H1 (cell line): ENCODE measurements around the gene ZNF644. TPM values are rescaled to one million over a fixed set of nuclear protein-coding genes. Genes with fewer than 3 reads are reported as not detected.

Source experiments
- CTCF ChIA-PET: fragments of 300-600 bp; sonication (Branson Sonifier 250); formaldehyde crosslinking; loops from one replicate; lab custom pipeline; 2021; ENCODE audit not compliant: partially characterized antibody; lab: Charles Lee
- POLR2A ChIA-PET: fragments of 300-600 bp; sonication (Branson Sonifier 250); formaldehyde crosslinking; loops from one replicate; lab custom pipeline; 2021; ENCODE audit warnings: inconsistent platforms; ENCODE audit not compliant: partially characterized antibody; lab: Charles Lee
- DNase-seq, 2 experiments: peaks; one replicate each; pipeline versions ENCODE4 v3.0.0 to v3.0.0-alpha.2; 2010 to 2022; ENCODE audit warnings: low spot score in 2 of 2, low read depth in 1 of 2, mixed read lengths in 1 of 2
- FAIRE-seq: peaks from 2 replicates; lab custom pipeline; 2011; peaks lifted over from hg19 to GRCh38; lab: Jason Lieb, UNC
- H2AFZ ChIP-seq: 2 replicates; pipeline ENCODE4 v1.8.1; 2012; ENCODE audit warnings: low read length, inconsistent platforms
- H2AK5ac ChIP-seq: 2 replicates; pipeline ENCODE4 v1.6.1; 2013; ENCODE audit warnings: low read depth, low read length
- H2BK120ac ChIP-seq: replicated peaks from 2 replicates; pipeline ENCODE3; 2013; ENCODE audit warnings: low read depth, low read length, inconsistent platforms
- H2BK12ac ChIP-seq: 2 replicates; pipeline ENCODE4 v1.6.1; 2013; ENCODE audit warnings: low read depth, low read length
- H2BK15ac ChIP-seq: 2 replicates; pipeline ENCODE4 v1.6.1; 2013; ENCODE audit warnings: low read length
- H2BK20ac ChIP-seq: 2 replicates; pipeline ENCODE4 v1.6.1; 2013; ENCODE audit warnings: low read length
- H2BK5ac ChIP-seq: 2 replicates; pipeline ENCODE4 v1.6.1; 2013; ENCODE audit warnings: low read depth, low read length
- H3K14ac ChIP-seq: 2 replicates; pipeline ENCODE4 v1.6.1; 2013; ENCODE audit warnings: inconsistent platforms; ENCODE audit not compliant: insufficient read length
- H3K18ac ChIP-seq: 2 replicates; pipeline ENCODE4 v1.6.1; 2013; ENCODE audit warnings: low read length; ENCODE audit errors: extremely low read depth
- H3K23ac ChIP-seq: 2 replicates; pipeline ENCODE4 v1.6.1; 2013; ENCODE audit warnings: inconsistent platforms; ENCODE audit not compliant: insufficient read length
- H3K23me2 ChIP-seq: 2 replicates; pipeline ENCODE4 v1.6.1; 2013; ENCODE audit warnings: low read depth, low read length
- H3K27ac ChIP-seq: 2 replicates; pipeline ENCODE4 v1.6.1; 2011; ENCODE audit warnings: low read depth, low read length, inconsistent platforms
- H3K27me3 ChIP-seq, 4 experiments: replicated peaks in 1 of 4; 1 replicate in 1 of 4; 2 replicates in 3 of 4; pipeline versions ENCODE4 v1.6.1 to v1.8.1; 2011 to 2013; ENCODE audit warnings: low read length in 3 of 4, mild to moderate bottlenecking in 3 of 4, inconsistent platforms in 2 of 4, mixed read lengths in 2 of 4, moderate library complexity in 1 of 4; ENCODE audit not compliant: control insufficient read depth in 3 of 4, insufficient read depth in 3 of 4; ENCODE audit errors: extremely low read depth in 1 of 4
- H3K36me3 ChIP-seq, 4 experiments: 2 replicates each; pipeline versions ENCODE4 v1.6.1 to v1.8.1; 2011 to 2013; ENCODE audit warnings: mild to moderate bottlenecking in 4 of 4, low read length in 3 of 4, moderate library complexity in 2 of 4, control low read depth in 1 of 4, inconsistent platforms in 1 of 4; ENCODE audit not compliant: insufficient read depth in 4 of 4, control insufficient read depth in 2 of 4
- H3K4ac ChIP-seq: replicated peaks from 2 replicates; pipeline ENCODE3; 2013; ENCODE audit warnings: low read length, low read depth, mixed read lengths, inconsistent platforms; ENCODE audit not compliant: insufficient read length
- H3K4me1 ChIP-seq, 4 experiments: replicated peaks in 1 of 4; 1 replicate in 1 of 4; 2 replicates in 3 of 4; pipeline versions ENCODE4 v1.6.1 to v1.8.1; 2011 to 2013; ENCODE audit warnings: low read length in 3 of 4, inconsistent platforms in 2 of 4, mixed read lengths in 1 of 4; ENCODE audit not compliant: insufficient read depth in 4 of 4, control insufficient read depth in 3 of 4
- H3K4me2 ChIP-seq, 2 experiments: 2 replicates each; pipeline versions ENCODE4 v1.6.1 to v1.8.1; 2011 to 2013; ENCODE audit warnings: low read depth in 2 of 2, low read length in 2 of 2, control low read depth in 1 of 2, inconsistent platforms in 1 of 2, mild to moderate bottlenecking in 1 of 2; ENCODE audit not compliant: insufficient read depth in 1 of 2
- H3K4me3 ChIP-seq, 4 experiments: fragments of 200-600, 300-600 bp in 1 of 4; sonication (generic), shearing (Covaris generic), sonication (Bioruptor Twin) in 1 of 4; 2 replicates each; pipeline versions ENCODE4 v1.5.1 to v1.8.1; 2011 to 2016; ENCODE audit warnings: low read length in 4 of 4, low read depth in 3 of 4, control low read depth in 2 of 4, inconsistent platforms in 2 of 4, mild to moderate bottlenecking in 2 of 4, mixed read lengths in 1 of 4, moderate library complexity in 1 of 4; ENCODE audit not compliant: insufficient read depth in 2 of 4; ENCODE audit errors: extremely low read depth in 1 of 4
- H3K56ac ChIP-seq: replicated peaks from 2 replicates; pipeline ENCODE3; 2013; ENCODE audit warnings: low read depth, mild to moderate bottlenecking, mixed read lengths, low read length, inconsistent platforms; ENCODE audit not compliant: insufficient read length
- H3K79me1 ChIP-seq: 2 replicates; pipeline ENCODE4 v1.6.1; 2013; ENCODE audit warnings: low read depth, low read length, control low read depth
- H3K79me2 ChIP-seq, 2 experiments: 2 replicates each; pipeline versions ENCODE4 v1.6.1 to v1.8.1; 2012 to 2013; ENCODE audit warnings: low read length in 2 of 2, mild to moderate bottlenecking in 2 of 2, inconsistent platforms in 1 of 2; ENCODE audit not compliant: insufficient read depth in 2 of 2, control insufficient read depth in 1 of 2
- H3K9ac ChIP-seq, 4 experiments: replicated peaks in 1 of 4; 1 replicate in 1 of 4; 2 replicates in 3 of 4; pipeline versions ENCODE4 v1.6.1 to v1.8.1; 2011 to 2013; ENCODE audit warnings: low read depth in 3 of 4, low read length in 3 of 4, control low read depth in 2 of 4, mild to moderate bottlenecking in 2 of 4, moderate library complexity in 2 of 4, inconsistent platforms in 1 of 4; ENCODE audit errors: extremely low read depth in 1 of 4
- H3K9me3 ChIP-seq, 2 experiments: 2 replicates each; pipeline versions ENCODE4 v1.6.1 to v1.8.1; 2012 to 2013; ENCODE audit warnings: mild to moderate bottlenecking in 2 of 2, moderate library complexity in 2 of 2, control low read depth in 1 of 2, inconsistent platforms in 1 of 2, low read depth in 1 of 2, low read length in 1 of 2, mixed read lengths in 1 of 2; ENCODE audit not compliant: insufficient read depth in 2 of 2
- H4K20me1 ChIP-seq, 2 experiments: replicated peaks in 1 of 2; 2 replicates each; pipeline versions ENCODE3 to v1.8.1; 2011 to 2013; ENCODE audit warnings: inconsistent platforms in 2 of 2, low read length in 2 of 2, mild to moderate bottlenecking in 1 of 2; ENCODE audit not compliant: insufficient read depth in 2 of 2, control insufficient read depth in 1 of 2
- H4K5ac ChIP-seq: 2 replicates; pipeline ENCODE4 v1.6.1; 2013; ENCODE audit warnings: low read length, low read depth, mixed read lengths, inconsistent platforms; ENCODE audit not compliant: insufficient read length
- H4K8ac ChIP-seq: 2 replicates; pipeline ENCODE4 v1.8.0; 2013; ENCODE audit warnings: mild to moderate bottlenecking, moderate library complexity, low read length, inconsistent platforms; ENCODE audit not compliant: insufficient read depth; ENCODE audit errors: extremely low read depth
- H4K91ac ChIP-seq: replicated peaks from 2 replicates; pipeline ENCODE3; 2013; ENCODE audit warnings: low read length, mixed read lengths, inconsistent platforms; ENCODE audit not compliant: insufficient read length
- CEBPB ChIP-seq: IDR thresholded peaks from 2 replicates; pipeline ENCODE4 v1.6.1; 2012; ENCODE audit warnings: low read depth, low read length
- CHD1 ChIP-seq: IDR thresholded peaks from 2 replicates; pipeline ENCODE4 v1.6.1; 2012; ENCODE audit warnings: low read depth, low read length, improper control_type of control experiment
- GTF2F1 ChIP-seq: IDR thresholded peaks from 2 replicates; pipeline ENCODE4 v1.6.1; 2012; ENCODE audit warnings: low read depth, low read length, improper control_type of control experiment, borderline replicate concordance
- KDM4A ChIP-seq: IDR thresholded peaks from one replicate; pipeline ENCODE4 v1.7.1; 2012; ENCODE audit warnings: low read depth, mild to moderate bottlenecking, moderate library complexity, low read length, inconsistent platforms; ENCODE audit not compliant: severe bottlenecking
- RFX5 ChIP-seq: IDR thresholded peaks from 2 replicates; pipeline ENCODE4 v1.6.1; 2011; ENCODE audit warnings: low read depth, low read length, improper control_type of control experiment, borderline replicate concordance
- SAP30 ChIP-seq: fragments of 300-600 bp; sonication (generic); IDR thresholded peaks from 2 replicates; pipeline ENCODE4 v1.7.1; 2012; ENCODE audit warnings: low read length, moderate library complexity, mild to moderate bottlenecking, inconsistent platforms; ENCODE audit not compliant: insufficient read depth, insufficient replicate concordance
- SUZ12 ChIP-seq: fragments of 200-600 bp; sonication (generic); IDR thresholded peaks from 2 replicates; pipeline ENCODE4 v1.6.1; 2012; ENCODE audit warnings: mild to moderate bottlenecking, inconsistent platforms, low read length, moderate library complexity, mixed read lengths
- TAF7 ChIP-seq: optimal IDR thresholded peaks from 2 replicates; pipeline ENCODE3; 2011; ENCODE audit warnings: low read depth, mild to moderate bottlenecking, inconsistent platforms, low read length, moderate library complexity, borderline replicate concordance
- WGBS, 2 experiments: shearing (Covaris generic) in 1 of 2; methylation state at CpG; one replicate each; pipeline versions ENCODE4 v1.1.6 to v1.1.7; 2013 to 2015; ENCODE audit warnings: low lambda C conversion rate in 2 of 2, mixed read lengths in 2 of 2, inconsistent platforms in 1 of 2, low coverage in 1 of 2, missing lambda C conversion rate in 1 of 2; ENCODE audit not compliant: insufficient replicate concordance in 2 of 2, insufficient coverage in 1 of 2, insufficient read length in 1 of 2; ENCODE audit errors: extremely low coverage in 1 of 2, missing lambda C conversion rate in 1 of 2; 5-methylcytosine and 5-hydroxymethylcytosine counted together
- polyA plus RNA-seq, 7 experiments: library from polyadenylated mRNA; depleted of rRNA in 3 of 7; stranded (reverse) in 5 of 7; unstranded in 2 of 7; fragments of >200 nt in 5 of 7; fragments of 200-250 nt in 2 of 7; gene quantifications; 1 replicate in 5 of 7; 2 replicates in 1 of 7; 4 replicates in 1 of 7; pipeline versions ENCODE4 v1.2.1 to v1.2.3, GENCODE V29; 2011 to 2013; ENCODE audit warnings: missing spikeins in 2 of 7, mixed read lengths in 2 of 7
- total RNA-seq: library from RNA; stranded (reverse); fragmentation: NEBNext Ultra II Directional; extraction: Animal tissue kit (Norgen Biotek cat#: 25700); gene quantifications from 2 replicates; pipeline ENCODE4 v1.2.1, GENCODE V29; 2021

ZNF644 gene
- total and polyA plus RNA-seq, 2 of the 8 experiments (the other 6 are each of a cell fraction or from before 2014, with no cell fraction given) = 14.5 to 93.5 TPM

GRCh38 chr1:90977522-90977921 lies 44.3 kb downstream of the ZNF644 start:
- Histone ChIP-seq H3K79me1 (no peaks in the 10 kb centered on the region), H3K56ac (no peak overlapping the region), H3K18ac (no peak overlapping the region), H2BK5ac (no peak overlapping the region), H2BK20ac (no peak overlapping the region), H3K4me2 (no peak overlapping the region), H3K4me1 (peaks cover 2 to 6% (median 6%) of the 10 kb centered on the region in 4 experiments; a peak in 6 of 7 replicates), H3K4me3 (no peak overlapping the region), H4K5ac (no peak overlapping the region), H3K27ac (no peak overlapping the region), H3K4ac (no peak overlapping the region), H2AK5ac (no peak overlapping the region), H2BK120ac (no peak overlapping the region), H4K91ac (no peak overlapping the region), H3K9me3 (no peaks in the 10 kb centered on the region), H3K79me2 (peaks cover 0 to 95% of the 10 kb centered on the region in 2 experiments; a peak in 3 of 4 replicates), H2AFZ (no peak overlapping the region), H4K8ac (no peak overlapping the region), H3K9ac (peak overlapping the region in 1 of 4 experiments; percentile 34; a peak in 1 of 7 replicates), H3K27me3 (no peaks in the 10 kb centered on the region), H3K36me3 (peaks cover 0 to 46% (median 0%) of the 10 kb centered on the region in 4 experiments; a peak in 3 of 8 replicates), H2BK12ac (no peak overlapping the region), H3K23me2 (no peaks in the 10 kb centered on the region), H2BK15ac (no peak overlapping the region), H3K14ac (no peak overlapping the region), H4K20me1 (peaks cover 4 to 5% of the 10 kb centered on the region in 2 experiments), H3K23ac (no peak overlapping the region)
- POLR2A ChIA-PET = interaction anchor here (1.8 kb wide), 1 partner anchor 38 kb away, joined by 5 read pairs; no protein-coding TSS in a partner anchor
- FAIRE-seq = no peak
- 93% methylated on average over 1 of the region's 1 CpG; no CpG with 5 or more reads in 1 of the 2 experiments for WGBS, 2 experiments
- DNase-seq = no peak
- CTCF ChIA-PET = interaction anchor here (0.6 kb wide), 1 partner anchor 19 kb away, joined by 4 read pairs; no protein-coding TSS in a partner anchor
- no peak for TF ChIP-seq GTF2F1
- no peak for TF ChIP-seq TAF7
- no peak for TF ChIP-seq KDM4A
- no peak for TF ChIP-seq CHD1
- TF ChIP-seq SUZ12 = no peak
- TF ChIP-seq SAP30 = no peak
- TF ChIP-seq RFX5 = no peak
- TF ChIP-seq CEBPB = no peak
